ENCODE measurements around the gene IFFO2. TPM values are rescaled to one million over a fixed set of nuclear protein-coding genes. Genes with fewer than 3 reads are reported as not detected.

The IFFO2 gene
- total and polyA plus RNA-seq, 2 donors (not counting 1 experiment from before 2014, with no cell fraction given), result 16.8 to 19.2 TPM

DNA sequence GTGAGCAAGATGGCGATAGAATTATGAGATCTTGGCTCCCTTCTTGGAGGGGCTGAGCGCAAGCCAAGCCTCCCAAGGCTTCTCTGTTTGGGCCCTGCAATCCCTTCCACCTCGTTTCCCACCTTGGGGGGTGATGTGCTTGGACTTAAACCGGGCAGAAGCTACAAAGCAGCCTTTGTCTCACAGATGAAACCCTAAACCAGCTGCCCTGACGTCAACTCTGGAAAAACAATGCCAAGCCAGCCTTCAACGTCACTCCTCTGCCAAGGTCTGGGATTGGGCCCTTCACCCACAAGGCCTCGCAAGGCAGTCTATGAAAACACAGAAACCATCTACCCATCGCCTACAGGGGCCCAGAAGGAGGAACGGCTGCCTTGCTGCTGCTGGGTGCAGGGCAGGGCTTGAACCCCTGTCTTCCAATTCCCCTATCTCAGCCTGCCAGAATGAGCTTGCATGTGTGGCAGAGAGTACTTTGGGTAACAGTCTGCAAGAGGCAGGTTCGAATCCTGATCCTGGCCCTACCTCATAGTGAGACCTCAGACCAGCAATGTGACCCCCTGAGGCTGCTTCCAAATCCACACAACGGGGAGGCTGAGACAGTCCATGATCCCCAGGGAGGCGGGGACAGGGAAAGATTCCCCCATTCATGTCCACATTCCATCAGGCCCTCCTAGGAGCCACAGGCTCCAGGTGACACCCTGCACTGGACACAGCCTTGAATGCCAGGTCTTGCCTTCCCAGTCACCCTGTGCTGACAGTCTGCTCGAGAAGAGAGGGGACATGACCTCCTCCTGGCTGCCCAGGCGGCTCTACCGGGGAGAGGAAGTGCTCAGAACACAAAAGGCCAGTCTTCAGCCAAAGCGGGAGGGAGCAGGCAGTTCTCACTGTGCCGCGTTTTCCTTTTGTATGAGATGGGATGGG is 15.0 kb downstream of the IFFO2 start:
- H3K27ac ChIP-seq (ENCODE audit: low read length in 2 of 2), result no peak overlapping the region
- H3K79me2 ChIP-seq (ENCODE audit: control insufficient read depth, insufficient read depth, low read length), result peaks cover 100% of the 10 kb centered on the region
- Mint-ChIP-seq H3K9me3 (ENCODE audit: insufficient read depth) (no peaks in the 10 kb centered on the region), H3K27ac (no peak overlapping the region), H3K4me1 (peaks cover 47% of the 10 kb centered on the region), H3K27me3 (no peaks in the 10 kb centered on the region), H3K4me3 (no peak overlapping the region)
- 93% methylated on average over 18 of the region's 18 CpGs for WGBS (ENCODE audit: insufficient coverage)
- peaks cover 18 to 37% of the 10 kb centered on the region in 2 donors for H3K4me1 ChIP-seq (ENCODE audit: control insufficient read depth in 2 of 2, insufficient read depth in 2 of 2, low read length in 2 of 2)
- DNase-seq (no peak), ATAC-seq (ENCODE audit: low read depth) (no peak)
- H3K4me2 ChIP-seq (replicated peaks; ENCODE audit: low read depth, low read length, poor library complexity, severe bottlenecking), result no peak overlapping the region
- no peak overlapping the region for H2AFZ ChIP-seq (ENCODE audit: insufficient read depth, low read depth, low read length, poor library complexity, severe bottlenecking)
- ChIA-PET CTCF (interaction anchor here (3.3 kb wide), 1 partner anchor 28 kb away, joined by 14 read pairs; no protein-coding TSS in a partner anchor), POLR2A (interaction anchor here (0.6 to 0.8 kb wide), 2 partner anchors 10 to 660 kb away, joined by 3 read pairs; no protein-coding TSS in a partner anchor)
- no peak overlapping the region for H3K9ac ChIP-seq (ENCODE audit: low read length)
- H3K36me3 ChIP-seq (replicated peaks in 1 of 2; ENCODE audit: control extremely low read depth in 1 of 2, control insufficient read depth in 1 of 2, extremely low read depth in 1 of 2, insufficient read depth in 2 of 2, low read length in 1 of 2), result peaks cover 0 to 8% of the 10 kb centered on the region in 2 experiments
- no peak overlapping the region for H3K4me3 ChIP-seq (ENCODE audit: control extremely low read depth in 1 of 5, extremely low read depth in 1 of 5, insufficient read depth in 1 of 5, low read depth in 2 of 5, low read length in 4 of 5)
- H3K9me3 ChIP-seq (ENCODE audit: control extremely low read depth in 1 of 3, control insufficient read depth in 2 of 3, insufficient read depth in 1 of 3, low read length in 2 of 3), result peaks cover 0 to 4% (median 0%) of the 10 kb centered on the region in 3 donors
- intact Hi-C loops (cut with micrococcal nuclease), result no loop called here
- H3K27me3 ChIP-seq (replicated peaks in 1 of 4; ENCODE audit: control extremely low read depth in 1 of 4, control insufficient read depth in 3 of 4, insufficient read depth in 4 of 4, low read length in 3 of 4), result no peaks in the 10 kb centered on the region
- TF ChIP-seq, protein P1, sequence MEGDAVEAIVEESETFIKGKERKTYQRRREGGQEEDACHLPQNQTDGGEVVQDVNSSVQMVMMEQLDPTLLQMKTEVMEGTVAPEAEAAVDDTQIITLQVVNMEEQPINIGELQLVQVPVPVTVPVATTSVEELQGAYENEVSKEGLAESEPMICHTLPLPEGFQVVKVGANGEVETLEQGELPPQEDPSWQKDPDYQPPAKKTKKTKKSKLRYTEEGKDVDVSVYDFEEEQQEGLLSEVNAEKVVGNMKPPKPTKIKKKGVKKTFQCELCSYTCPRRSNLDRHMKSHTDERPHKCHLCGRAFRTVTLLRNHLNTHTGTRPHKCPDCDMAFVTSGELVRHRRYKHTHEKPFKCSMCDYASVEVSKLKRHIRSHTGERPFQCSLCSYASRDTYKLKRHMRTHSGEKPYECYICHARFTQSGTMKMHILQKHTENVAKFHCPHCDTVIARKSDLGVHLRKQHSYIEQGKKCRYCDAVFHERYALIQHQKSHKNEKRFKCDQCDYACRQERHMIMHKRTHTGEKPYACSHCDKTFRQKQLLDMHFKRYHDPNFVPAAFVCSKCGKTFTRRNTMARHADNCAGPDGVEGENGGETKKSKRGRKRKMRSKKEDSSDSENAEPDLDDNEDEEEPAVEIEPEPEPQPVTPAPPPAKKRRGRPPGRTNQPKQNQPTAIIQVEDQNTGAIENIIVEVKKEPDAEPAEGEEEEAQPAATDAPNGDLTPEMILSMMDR (IDR thresholded peaks at IDR 0.05), result no peak
- no peak for TF ChIP-seq EZH2 (IDR thresholded peaks at IDR 0.05; ENCODE audit: borderline replicate concordance, insufficient read depth, low read depth, low read length, poor library complexity, severe bottlenecking)
- peaks cover 99% of the 10 kb centered on the region for H4K20me1 ChIP-seq (ENCODE audit: control insufficient read depth, insufficient read depth, low read length, poor library complexity, severe bottlenecking)
